ENCODE results near the gene AMZ1. TPM values are rescaled to one million over a fixed set of nuclear protein-coding genes. Genes with fewer than 3 reads are reported as not detected.
A peak's percentile ranks its signal among the peaks of the same experiment; 100 is the strongest.

The AMZ1 gene
- total and polyA plus RNA-seq, 10 donors, result 0.20 to 3.4 (median 1.6) TPM

- Histone ChIP-seq H3K4me3 (no peak overlapping the region), H3K27me3 (replicated peaks in 1 of 7) (no peaks in the 10 kb centered on the region), H3K27ac (peak overlapping the region in 6 of 8 donors; percentile 44 to 89 (median 62)), H3K4me1 (peaks cover 45 to 74% (median 63%) of the 10 kb centered on the region in 6 donors), H3K36me3 (peaks cover 0 to 35% (median 0%) of the 10 kb centered on the region in 6 donors), H3K9me3 (no peaks in the 10 kb centered on the region)
- DNase-seq, result no peak
- 91 to 95% (median 93%) methylated on average over 19 of the region's 19 CpGs for WGBS, 5 donors
- intact Hi-C loops (cut with DNase I; ENCODE audit: low total_unique reads), result no loop called here
- TF ChIP-seq CTCF (IDR thresholded peaks at IDR 0.05 in 8 of 11, conservative IDR thresholded peaks at IDR 0.05 in 3 of 11), result no peak
- no peak for TF ChIP-seq POLR2A (IDR thresholded peaks at IDR 0.05)
- no peak for TF ChIP-seq POLR2AphosphoS5 (IDR thresholded peaks at IDR 0.05)
Measured at GRCh38 chr7:2761131-2761624, 73.2 kb downstream of the AMZ1 start.

- TF ChIP-seq CTCF (IDR thresholded peaks at IDR 0.05 in 8 of 11, conservative IDR thresholded peaks at IDR 0.05 in 3 of 11), result no peak
- no peak for TF ChIP-seq POLR2A (IDR thresholded peaks at IDR 0.05)
- TF ChIP-seq POLR2AphosphoS5 (IDR thresholded peaks at IDR 0.05), result no peak
- WGBS, 5 donors, result 91 to 93% (median 92%) methylated on average over 28 to 29 of the region's 29 CpGs
- intact Hi-C loops (cut with DNase I; ENCODE audit: low total_unique reads), result no loop called here
- DNase-seq, result no peak
- Histone ChIP-seq H3K27me3 (replicated peaks in 1 of 7) (no peaks in the 10 kb centered on the region), H3K4me1 (peaks cover 45 to 74% (median 63%) of the 10 kb centered on the region in 6 donors), H3K27ac (peak overlapping the region; percentile 70 to 89 (median 83)), H3K9me3 (no peaks in the 10 kb centered on the region), H3K36me3 (peaks cover 0 to 28% (median 0%) of the 10 kb centered on the region in 6 donors), H3K4me3 (no peak overlapping the region)
Measured at GRCh38 chr7:2761801-2762497, 73.9 kb downstream of the AMZ1 start.

- Histone ChIP-seq H3K4me1 (peaks cover 32 to 59% (median 49%) of the 10 kb centered on the region in 6 donors), H3K27me3 (replicated peaks in 1 of 7) (no peaks in the 10 kb centered on the region), H3K36me3 (peaks cover 0 to 34% (median 0%) of the 10 kb centered on the region in 6 donors), H3K4me3 (no peak overlapping the region), H3K27ac (peak overlapping the region; percentile 52 to 89 (median 83)), H3K9me3 (no peaks in the 10 kb centered on the region)
- WGBS, 5 donors, result 71 to 85% (median 84%) methylated on average over 6 of the region's 6 CpGs
- DNase-seq, result no peak
- no peak for TF ChIP-seq CTCF (IDR thresholded peaks at IDR 0.05 in 8 of 11, conservative IDR thresholded peaks at IDR 0.05 in 3 of 11)
- no peak for TF ChIP-seq POLR2A (IDR thresholded peaks at IDR 0.05)
- TF ChIP-seq POLR2AphosphoS5 (IDR thresholded peaks at IDR 0.05), result no peak
- intact Hi-C loops (cut with DNase I; ENCODE audit: low total_unique reads), result no loop called here
Measured at GRCh38 chr7:2763597-2763996, 75.6 kb downstream of the AMZ1 start.

GRCh38 chr7:2764621-2765020 is 76.6 kb downstream of the AMZ1 start:
- Histone ChIP-seq H3K9me3 (no peaks in the 10 kb centered on the region), H3K27ac (peak overlapping the region in 3 of 8 donors; percentile 81 to 87 (median 85)), H3K4me3 (no peak overlapping the region), H3K36me3 (peaks cover 0 to 39% (median 0%) of the 10 kb centered on the region in 6 donors), H3K27me3 (replicated peaks in 1 of 7) (no peaks in the 10 kb centered on the region), H3K4me1 (peaks cover 22 to 49% (median 40%) of the 10 kb centered on the region in 6 donors)
- no peak for TF ChIP-seq CTCF (IDR thresholded peaks at IDR 0.05 in 8 of 11, conservative IDR thresholded peaks at IDR 0.05 in 3 of 11)
- TF ChIP-seq POLR2AphosphoS5 (IDR thresholded peaks at IDR 0.05), result no peak
- TF ChIP-seq POLR2A (IDR thresholded peaks at IDR 0.05), result no peak
- 95 to 97% (median 96%) methylated on average over 11 of the region's 11 CpGs for WGBS, 5 donors
- intact Hi-C loops (cut with DNase I; ENCODE audit: low total_unique reads), result no loop called here
- no peak for DNase-seq

All from spleen (tissue), 11 donors.